Astrocyte (in vitro differentiated cells and primary cell): ENCODE results near the gene STARD13. TPM values are rescaled to one million over a fixed set of nuclear protein-coding genes. Genes with fewer than 3 reads are reported as not detected.

Source experiments
- DNase-seq: peaks from one replicate; pipeline ENCODE4 v3.0.0-alpha.2; 2010; ENCODE audit warnings: low read depth
- FAIRE-seq: peaks from 2 replicates; lab custom pipeline; 2011; peaks lifted over from hg19 to GRCh38; lab: Jason Lieb, UNC
- H2AFZ ChIP-seq: 2 replicates; pipeline ENCODE4 v1.6.0; 2012; ENCODE audit warnings: low read depth, low read length, inconsistent platforms
- H3K27ac ChIP-seq: 2 replicates; pipeline ENCODE4 v1.5.1; 2011; ENCODE audit warnings: low read depth, low read length, inconsistent platforms
- H3K27me3 ChIP-seq: 2 replicates; pipeline ENCODE4 v1.6.0; 2011; ENCODE audit warnings: low read length, inconsistent platforms; ENCODE audit not compliant: insufficient read depth
- H3K36me3 ChIP-seq: 2 replicates; pipeline ENCODE4 v1.5.1; 2011; ENCODE audit warnings: low read length, inconsistent platforms; ENCODE audit not compliant: insufficient read depth
- H3K4me1 ChIP-seq: 2 replicates; pipeline ENCODE4 v1.5.1; 2011; ENCODE audit warnings: low read length, inconsistent platforms; ENCODE audit not compliant: insufficient read depth
- H3K4me2 ChIP-seq: 2 replicates; pipeline ENCODE4 v1.6.0; 2012; ENCODE audit warnings: low read length, inconsistent platforms
- H3K4me3 ChIP-seq: 2 replicates; pipeline ENCODE4 v1.5.1; 2011; ENCODE audit warnings: low read depth, mild to moderate bottlenecking, low read length, inconsistent platforms; ENCODE audit not compliant: insufficient read depth
- H3K79me2 ChIP-seq: 2 replicates; pipeline ENCODE4 v1.6.0; 2012; ENCODE audit warnings: mild to moderate bottlenecking, low read length, inconsistent platforms; ENCODE audit not compliant: insufficient read depth
- H3K9ac ChIP-seq: 2 replicates; pipeline ENCODE4 v1.6.0; 2012; ENCODE audit warnings: mild to moderate bottlenecking, low read length, inconsistent platforms
- H3K9me3 ChIP-seq: 2 replicates; pipeline ENCODE4 v1.5.1; 2012; ENCODE audit warnings: low read depth, mild to moderate bottlenecking, low read length, inconsistent platforms; ENCODE audit not compliant: insufficient read depth
- H4K20me1 ChIP-seq: 2 replicates; pipeline ENCODE4 v1.6.0; 2012; ENCODE audit warnings: low read length, inconsistent platforms; ENCODE audit not compliant: insufficient read depth
- H3K27ac Mint-ChIP-seq: one replicate; pipeline ENCODE4 v1.8.0; 2021; ENCODE audit warnings: mild to moderate bottlenecking, mixed read lengths; ENCODE audit not compliant: unreplicated experiment
- H3K27me3 Mint-ChIP-seq: one replicate; pipeline ENCODE4 v1.8.0; 2021; ENCODE audit warnings: low read depth, mixed read lengths; ENCODE audit not compliant: unreplicated experiment
- H3K36me3 Mint-ChIP-seq: one replicate; pipeline ENCODE4 v1.8.0; 2021; ENCODE audit warnings: low read depth, mixed read lengths; ENCODE audit not compliant: unreplicated experiment
- H3K4me1 Mint-ChIP-seq: one replicate; pipeline ENCODE4 v1.8.0; 2021; ENCODE audit warnings: low read depth, mixed read lengths; ENCODE audit not compliant: unreplicated experiment
- H3K4me3 Mint-ChIP-seq: one replicate; pipeline ENCODE4 v1.8.0; 2021; ENCODE audit warnings: mild to moderate bottlenecking, moderate library complexity, mixed read lengths; ENCODE audit not compliant: unreplicated experiment
- H3K9me3 Mint-ChIP-seq: one replicate; pipeline ENCODE4 v1.8.0; 2021; ENCODE audit warnings: mild to moderate bottlenecking, mixed read lengths; ENCODE audit not compliant: unreplicated experiment
- CTCF ChIP-seq: IDR thresholded peaks from 2 replicates; pipeline ENCODE4 v1.5.1; 2011; ENCODE audit warnings: low read depth, mild to moderate bottlenecking, inconsistent platforms, low read length, moderate library complexity; ENCODE audit not compliant: insufficient read depth
- EZH2 ChIP-seq: IDR thresholded peaks from 2 replicates; pipeline ENCODE4 v1.6.1; 2012; ENCODE audit warnings: mild to moderate bottlenecking, low read length, inconsistent platforms; ENCODE audit not compliant: insufficient read depth
- total RNA-seq: library from RNA; stranded (reverse); gene quantifications from 2 replicates; pipeline ENCODE4 v1.2.1, GENCODE V29; 2021

The STARD13 gene
- total RNA-seq, 1 donor from 2014 or later = 30.1 TPM

- TF ChIP-seq EZH2 (no peak), CTCF (no peak)
- H3K27ac ChIP-seq = peak overlapping the region; percentile 74
- no peaks in the 10 kb centered on the region for H3K27me3 ChIP-seq
- Mint-ChIP-seq H3K4me1 (peaks cover 4% of the 10 kb centered on the region), H3K27me3 (no peaks in the 10 kb centered on the region), H3K9me3 (no peaks in the 10 kb centered on the region), H3K4me3 (no peak overlapping the region), H3K36me3 (peaks cover 40% of the 10 kb centered on the region), H3K27ac (no peak overlapping the region)
- H4K20me1 ChIP-seq = no peaks in the 10 kb centered on the region
- peaks cover 73% of the 10 kb centered on the region for H3K36me3 ChIP-seq
- H3K4me2 ChIP-seq = peak overlapping the region; percentile 6
- H3K4me1 ChIP-seq = peaks cover 20% of the 10 kb centered on the region
- peak overlapping the region; percentile 45 for H3K9ac ChIP-seq
- no peak overlapping the region for H2AFZ ChIP-seq
- no peaks in the 10 kb centered on the region for H3K9me3 ChIP-seq
- peak; percentile 72 for DNase-seq
- no peak overlapping the region for H3K4me3 ChIP-seq
- no peaks in the 10 kb centered on the region for H3K79me2 ChIP-seq
- peak; percentile 73 for FAIRE-seq
Measured at GRCh38 chr13:33110713-33111413, 174.7 kb downstream of the STARD13 start.

GRCh38 chr13:33110386-33110712, 175.2 kb downstream of the STARD13 start:
- H3K27me3 ChIP-seq = no peaks in the 10 kb centered on the region
- H3K4me1 ChIP-seq = peaks cover 20% of the 10 kb centered on the region
- no peaks in the 10 kb centered on the region for H3K9me3 ChIP-seq
- H3K36me3 Mint-ChIP-seq = peaks cover 42% of the 10 kb centered on the region
- H3K9ac ChIP-seq = peak overlapping the region; percentile 45
- no peak for TF ChIP-seq CTCF
- TF ChIP-seq EZH2 = no peak
- peaks cover 73% of the 10 kb centered on the region for H3K36me3 ChIP-seq
- DNase-seq = no peak
- FAIRE-seq = no peak
- H3K4me3 Mint-ChIP-seq = no peak overlapping the region
- no peak overlapping the region for H3K27ac Mint-ChIP-seq
- no peaks in the 10 kb centered on the region for H3K27me3 Mint-ChIP-seq
- peak overlapping the region; percentile 74 for H3K27ac ChIP-seq
- peak overlapping the region; percentile 6 for H3K4me2 ChIP-seq
- H3K79me2 ChIP-seq = no peaks in the 10 kb centered on the region
- no peaks in the 10 kb centered on the region for H3K9me3 Mint-ChIP-seq
- H4K20me1 ChIP-seq = no peaks in the 10 kb centered on the region
- H3K4me3 ChIP-seq = no peak overlapping the region
- no peak overlapping the region for H2AFZ ChIP-seq
- H3K4me1 Mint-ChIP-seq = peaks cover 4% of the 10 kb centered on the region

GRCh38 chr13:33109801-33110200, 175.8 kb downstream of the STARD13 start:
- Histone ChIP-seq H3K9ac (no peak overlapping the region), H3K79me2 (no peaks in the 10 kb centered on the region), H3K9me3 (no peaks in the 10 kb centered on the region), H2AFZ (no peak overlapping the region), H3K36me3 (peaks cover 71% of the 10 kb centered on the region), H4K20me1 (no peaks in the 10 kb centered on the region), H3K27me3 (no peaks in the 10 kb centered on the region), H3K4me2 (no peak overlapping the region), H3K4me3 (no peak overlapping the region), H3K4me1 (peaks cover 20% of the 10 kb centered on the region), H3K27ac (no peak overlapping the region)
- peaks cover 43% of the 10 kb centered on the region for H3K36me3 Mint-ChIP-seq
- peaks cover 4% of the 10 kb centered on the region for H3K4me1 Mint-ChIP-seq
- DNase-seq (no peak), FAIRE-seq (no peak)
- no peaks in the 10 kb centered on the region for H3K9me3 Mint-ChIP-seq
- no peak overlapping the region for H3K27ac Mint-ChIP-seq
- no peak for TF ChIP-seq EZH2
- TF ChIP-seq CTCF = peak; percentile 19
- no peak overlapping the region for H3K4me3 Mint-ChIP-seq
- no peaks in the 10 kb centered on the region for H3K27me3 Mint-ChIP-seq
